GM19328 (cell line): ENCODE measurements around the gene IL36B.

Experiments used
- ATAC-seq: cut with Tn5 transposase; IDR thresholded peaks from one replicate; pipeline ENCODE4 v1.9.1; 2021; ENCODE audit warnings: mild to moderate bottlenecking, moderate library complexity; ENCODE audit not compliant: unreplicated experiment

Gene IL36B

GRCh38 chr2:113056521-113056920, 3.9 kb upstream of the IL36B start:
- ATAC-seq: no peak

GRCh38 chr2:113054066-113054465, 1.4 kb upstream of the IL36B start:
- no peak for ATAC-seq

GRCh38 chr2:113053666-113054065, 999 bp upstream of the IL36B start:
- no peak for ATAC-seq

GRCh38 chr2:113050921-113051895, 1.5 kb downstream of the IL36B start:
- ATAC-seq: no peak

- ATAC-seq: no peak
These were observed 6.2 kb downstream of the IL36B start for GRCh38 chr2:113046465-113046864.

- no peak for ATAC-seq
These were observed 10.8 kb downstream of the IL36B start for GRCh38 chr2:113041871-113042270.

GRCh38 chr2:113039719-113040118, 12.9 kb downstream of the IL36B start:
- no peak for ATAC-seq

- no peak for ATAC-seq
These were observed 13.5 kb downstream of the IL36B start for GRCh38 chr2:113039158-113039557.

- ATAC-seq: no peak
These were observed 14.4 kb downstream of the IL36B start for GRCh38 chr2:113038291-113038690.

- ATAC-seq: no peak
These were observed 15.9 kb downstream of the IL36B start for GRCh38 chr2:113036763-113037162.

- no peak for ATAC-seq
These were observed 18.7 kb downstream of the IL36B start for GRCh38 chr2:113034016-113034415.

- ATAC-seq: no peak
These were observed 19.9 kb downstream of the IL36B start for GRCh38 chr2:113032737-113033136.

GRCh38 chr2:113028112-113028511, 24.6 kb downstream of the IL36B start:
- no peak for ATAC-seq

GRCh38 chr2:113027691-113028090, 25.0 kb downstream of the IL36B start:
- no peak for ATAC-seq

- no peak for ATAC-seq
These were observed 26.9 kb downstream of the IL36B start for GRCh38 chr2:113025737-113026136.

GRCh38 chr2:113024764-113025163, 27.9 kb downstream of the IL36B start:
- no peak for ATAC-seq

- ATAC-seq: no peak
These were observed 31.4 kb downstream of the IL36B start for GRCh38 chr2:113021312-113021711.

- no peak for ATAC-seq
These were observed 34.2 kb downstream of the IL36B start for GRCh38 chr2:113018509-113018908.

- ATAC-seq: no peak
These were observed 37.0 kb downstream of the IL36B start for GRCh38 chr2:113015655-113016054.

GRCh38 chr2:113015042-113015441, 37.6 kb downstream of the IL36B start:
- no peak for ATAC-seq

- ATAC-seq: no peak
These were observed 38.6 kb downstream of the IL36B start for GRCh38 chr2:113014067-113014466.

GRCh38 chr2:113013336-113013661, 39.4 kb downstream of the IL36B start:
- ATAC-seq: no peak
